Left cardiac atrium (tissue), 4 donors: Measurements from ENCODE around the gene PSMD10. TPM values are rescaled to one million over a fixed set of nuclear protein-coding genes. Genes with fewer than 3 reads are reported as not detected.

Source experiments
- ATAC-seq, 2 donors: fragments of 200-7000 bp; cut with Tn5 transposase; one replicate each; pipeline ENCODE4 v1.9.1; 2020; ENCODE audit warnings: mild to moderate bottlenecking in 2 of 2, moderate library complexity in 2 of 2
- DNase-seq: peaks from one replicate; pipeline ENCODE4 v3.0.0-alpha.2; 2020
- intact Hi-C, 2 donors: fragments of 100-400 bp; cut with DNase I; formaldehyde crosslinking; loops; one replicate each; pipeline versions ENCODE4 v1.14.1 to v1.15.1; 2022 to 2023
- long read RNA-seq: library from polyadenylated mRNA; unstranded; transcript quantifications from one replicate; pipeline ENCODE4 v2.0.0, GENCODE V29; 2021
- total RNA-seq, 2 donors: library from RNA; stranded (reverse); fragmentation: NEBNext Ultra II Directional; extraction: Animal tissue kit (Norgen Biotek cat#: 25700); gene quantifications; one replicate each; pipeline ENCODE4 v1.2.1, GENCODE V29; 2021
- donor health status: DM: no; HTN: yes; CAD: no.
- donor health status: DM: no; HTN: yes; CAD: no; lungs with severe emphysema.
- donor health status: DM: yes; HTN: yes; CAD: no.
- donor health status: Dilated cardiomyopathy.

PSMD10 gene, protein sequence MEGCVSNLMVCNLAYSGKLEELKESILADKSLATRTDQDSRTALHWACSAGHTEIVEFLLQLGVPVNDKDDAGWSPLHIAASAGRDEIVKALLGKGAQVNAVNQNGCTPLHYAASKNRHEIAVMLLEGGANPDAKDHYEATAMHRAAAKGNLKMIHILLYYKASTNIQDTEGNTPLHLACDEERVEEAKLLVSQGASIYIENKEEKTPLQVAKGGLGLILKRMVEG
- total RNA-seq, result 10 to 100 TPM; 23.8 to 27.6 TPM
- long read RNA-seq, transcript PSMD10-201 (5 exons, 1,546 nt), result major isoform, 19 of 21 reads
- long read RNA-seq, partial matches to known transcripts, result 1 of 21 reads
- long read RNA-seq, other reads (novel, unspliced or antisense), result 0 of 21 reads

GRCh38 chrX:108091264-108091877, at the start of gene PSMD10, which contains the start of gene ATG4A:
Gene PSMD10 (minus strand): TSS chrX:108091542. CDS start chrX:108091520, 22 bp downstream.
Gene ATG4A (plus strand): TSS chrX:108091778. CDS start chrX:108091827, 49 bp downstream.
- DNase-seq (peak; percentile 94), ATAC-seq (peak; percentile 98 to 99)
- intact Hi-C loops, result no loop called here

DNA sequence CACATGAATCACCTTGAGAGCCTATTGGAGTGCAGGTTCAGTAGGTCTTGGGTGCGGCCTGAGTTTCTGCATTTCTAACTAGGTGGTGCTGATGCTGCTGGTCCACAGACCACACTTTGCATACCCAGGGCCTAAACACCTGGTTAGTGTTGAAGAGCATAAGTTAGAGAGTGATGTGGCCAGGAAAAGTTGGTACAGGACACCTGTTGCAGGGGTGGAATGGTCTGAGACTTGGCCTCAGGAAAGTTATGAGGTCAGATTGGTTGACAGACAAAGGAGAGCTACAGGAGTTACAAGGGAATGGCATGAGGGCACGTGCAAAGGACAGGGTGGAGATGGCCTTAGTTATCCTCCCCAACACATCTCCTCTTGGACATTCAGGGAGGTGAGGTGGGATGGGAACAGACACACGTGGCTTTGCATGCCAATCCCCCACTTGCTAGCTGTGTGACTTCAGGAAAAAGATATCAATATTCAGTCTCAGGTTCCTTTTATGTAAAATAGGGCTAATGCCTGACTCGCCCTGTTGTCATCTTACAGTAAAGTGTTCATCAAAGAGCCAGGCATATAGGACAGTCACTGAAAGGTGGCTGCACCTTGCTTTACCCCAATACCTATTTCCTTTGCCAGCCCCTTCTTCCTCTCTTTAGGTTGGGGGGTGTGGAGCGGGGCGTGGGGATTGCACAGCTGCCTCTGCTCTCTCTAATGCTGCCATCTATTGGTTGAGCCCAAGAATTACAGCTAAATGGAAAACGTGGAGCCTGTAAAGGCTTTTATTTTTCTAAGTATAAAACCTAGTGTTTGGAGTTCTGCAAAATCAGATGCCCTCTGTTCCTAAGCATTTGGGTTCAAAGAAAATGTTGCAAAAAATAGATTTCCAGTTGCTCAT, 47.7 kb upstream of the PSMD10 start:
- ATAC-seq (no peak), DNase-seq (no peak)
- intact Hi-C loops, result no loop called here

- intact Hi-C loops, result no loop called here
These were observed 43.4 kb upstream of the PSMD10 start for GRCh38 chrX:108134724-108135123.

GRCh38 chrX:108132876-108133275, 41.5 kb upstream of the PSMD10 start:
- DNase-seq (no peak), ATAC-seq (no peak)
- intact Hi-C loops, result no loop called here

More at GRCh38 chrX:108134724-108135123, 43.4 kb upstream of the PSMD10 start:
- DNase-seq (no peak), ATAC-seq (no peak)

GRCh38 chrX:108132034-108132433, 40.7 kb upstream of the PSMD10 start:
- intact Hi-C loops, result no loop called here
- DNase-seq, result no peak
- no peak for ATAC-seq

GRCh38 chrX:108131471-108131870, 40.1 kb upstream of the PSMD10 start:
- DNase-seq (no peak), ATAC-seq (peak in 1 of 2 donors; percentile 44)
- intact Hi-C loops, result no loop called here

GRCh38 chrX:108130889-108131288, 39.5 kb upstream of the PSMD10 start:
- no peak for DNase-seq
- intact Hi-C loops, result no loop called here
- ATAC-seq, result no peak

GRCh38 chrX:108127152-108127551, 35.8 kb upstream of the PSMD10 start:
- no peak for DNase-seq
- no peak for ATAC-seq
- intact Hi-C loops, result no loop called here

GRCh38 chrX:108126661-108127060, 35.3 kb upstream of the PSMD10 start:
- no peak for DNase-seq
- ATAC-seq, result no peak
- intact Hi-C loops, result no loop called here

DNA sequence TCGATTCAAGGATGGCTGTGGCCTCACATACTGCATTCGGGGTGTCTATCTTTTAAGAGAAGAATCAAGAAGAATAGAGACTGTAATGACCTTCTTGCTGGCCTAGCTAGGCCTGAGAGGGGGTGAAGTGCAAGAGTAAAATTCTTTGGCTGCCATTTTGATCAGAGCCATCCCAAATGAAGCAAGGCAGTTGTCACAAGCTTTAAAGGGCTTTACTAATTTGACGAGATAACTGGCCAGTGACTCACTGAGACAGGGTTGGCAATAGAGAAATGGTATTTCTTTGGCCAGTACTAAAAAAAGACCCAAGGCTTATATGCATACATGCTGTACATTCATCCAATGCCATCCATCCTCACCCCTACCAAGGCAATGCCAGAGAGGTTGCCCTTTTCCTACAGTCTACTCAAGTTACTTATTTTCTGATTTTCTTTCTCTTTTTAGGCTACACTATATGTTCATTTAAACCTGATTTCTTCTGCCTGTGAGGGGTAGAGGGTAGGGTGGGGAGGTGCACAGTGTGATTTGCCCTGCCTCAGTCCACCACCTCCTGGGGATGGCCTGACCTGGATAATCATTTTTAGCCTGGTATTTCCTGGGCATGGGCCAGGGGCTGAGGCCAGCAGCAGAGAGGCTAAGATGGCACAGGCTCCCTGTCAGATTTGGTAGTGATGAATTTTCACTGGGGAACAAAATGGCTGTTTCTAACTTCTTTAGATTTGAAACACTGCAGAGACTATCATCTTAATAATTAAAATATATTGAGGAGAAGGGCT, 32.4 kb upstream of the PSMD10 start:
- intact Hi-C loops, result no loop called here
- no peak for DNase-seq
- peak; percentile 73 to 76 for ATAC-seq

- DNase-seq, result no peak
- intact Hi-C loops, result no loop called here
- ATAC-seq, result no peak
These were observed 31.4 kb upstream of the PSMD10 start for GRCh38 chrX:108122748-108123147.

DNA sequence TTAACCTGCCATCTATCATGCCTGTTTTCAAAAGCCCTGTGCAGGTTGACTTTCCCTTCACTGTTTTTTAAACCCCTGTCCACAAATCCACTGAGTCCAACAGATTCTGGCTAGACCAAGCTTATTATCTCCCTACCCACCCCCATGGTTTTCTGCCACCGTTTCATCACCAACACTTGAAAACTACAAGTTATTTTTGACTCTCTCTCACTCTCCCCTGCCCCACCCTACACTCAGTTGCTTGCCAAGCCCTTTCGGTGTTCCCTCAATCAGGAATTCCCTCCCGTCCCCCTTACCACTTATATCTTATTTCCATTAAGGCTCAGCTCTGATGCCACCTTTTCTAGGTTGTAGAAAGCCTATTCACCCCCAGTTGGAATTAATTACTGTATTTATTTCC, 29.9 kb upstream of the PSMD10 start:
- ATAC-seq (peak; percentile 58 to 69), DNase-seq (no peak)

GRCh38 chrX:108117988-108118387, 26.6 kb upstream of the PSMD10 start:
- intact Hi-C loops, result no loop called here
- no peak for DNase-seq
- no peak for ATAC-seq

More for the DNA sequence above, 29.9 kb upstream of the PSMD10 start:
- intact Hi-C loops, result no loop called here

- DNase-seq (no peak), ATAC-seq (no peak)
- intact Hi-C loops, result no loop called here
These were observed 23.2 kb upstream of the PSMD10 start for GRCh38 chrX:108114541-108114940.

DNA sequence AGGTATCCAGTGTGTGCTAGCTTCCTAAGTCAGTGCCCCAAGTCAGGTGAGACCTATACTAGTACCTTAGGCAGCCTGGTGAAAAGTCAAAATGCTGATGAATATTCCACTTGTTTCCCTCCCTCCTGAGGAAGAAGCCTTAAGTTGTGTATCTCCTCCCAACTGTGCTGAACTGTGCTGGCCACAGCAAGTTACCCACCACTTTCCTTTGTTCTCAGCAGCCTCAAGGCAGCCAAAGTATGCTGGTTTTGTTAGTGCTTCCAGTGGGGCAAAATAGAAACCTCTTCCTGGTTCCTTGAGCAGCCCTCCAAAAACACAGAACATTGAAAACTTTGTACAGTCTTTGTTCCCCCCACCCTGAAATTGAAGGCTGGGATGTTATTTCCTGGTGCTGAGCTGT, 14.1 kb upstream of the PSMD10 start:
- no peak for DNase-seq
- ATAC-seq, result no peak
- intact Hi-C loops, result no loop called here

GRCh38 chrX:108097380-108097779, 6.0 kb upstream of the PSMD10 start:
- intact Hi-C loops, result no loop called here
- ATAC-seq (no peak), DNase-seq (no peak)

- DNase-seq, result no peak
- intact Hi-C loops, result no loop called here
- ATAC-seq, result peak in 1 of 2 donors; percentile 58
These were observed 543 bp upstream of the PSMD10 start for GRCh38 chrX:108091878-108092291.

DNA sequence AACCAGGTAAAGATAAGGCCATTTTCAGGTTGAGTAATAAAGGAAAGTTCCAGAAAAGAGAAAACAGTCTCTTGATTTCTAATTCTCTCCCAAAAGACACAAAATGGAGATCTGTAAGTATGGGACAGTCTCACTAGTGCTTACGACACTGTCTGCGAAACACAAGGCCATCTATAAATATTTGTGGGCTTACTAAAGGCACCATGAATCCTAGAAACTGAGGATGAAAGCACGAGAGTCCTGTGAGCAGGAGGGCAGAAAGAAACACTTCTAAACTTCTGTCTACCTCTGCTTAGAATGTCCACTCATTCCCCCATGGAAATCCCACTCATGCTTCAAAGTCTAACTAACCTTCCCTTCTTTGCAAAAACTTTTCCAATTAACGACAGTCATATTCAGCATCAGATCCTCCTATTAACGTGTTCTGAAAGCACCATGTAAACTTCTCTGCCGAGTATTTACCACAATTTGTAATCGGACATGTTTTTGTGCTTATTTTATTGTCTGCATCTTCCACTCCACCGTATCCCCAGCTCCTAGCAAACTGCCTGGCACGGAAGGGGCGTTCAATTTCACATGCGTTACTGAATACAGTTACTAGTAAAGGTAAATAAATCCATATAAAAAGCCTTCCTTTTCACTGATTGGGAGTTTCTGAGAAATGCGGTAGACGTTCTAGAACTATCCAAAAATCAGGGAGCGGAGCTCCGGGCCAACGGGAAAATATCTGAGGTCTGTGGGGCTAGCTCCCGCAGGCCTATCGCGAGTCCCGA, 665 bp downstream of the PSMD10 start:
- intact Hi-C loops, result no loop called here
- ATAC-seq (no peak), DNase-seq (no peak)
